Muscle of back (tissue), 11 donors: ENCODE results near the gene HK2. TPM values are rescaled to one million over a fixed set of nuclear protein-coding genes. Genes with fewer than 3 reads are reported as not detected.
"Not testable (repeated sequence)": the region's sequence is repeated elsewhere in the genome, so short reads cannot be mapped to it uniquely, and the experiment has no call there.

ENCODE experiments used
- DNase-seq, 3 donors: peaks; one replicate each; pipeline versions ENCODE4 v3.0.0 to v3.0.0-alpha.2; 2013
- polyA plus RNA-seq, 10 donors: library from polyadenylated mRNA; unstranded; fragments of 120-200 nt; gene quantifications; one replicate each; pipeline ENCODE4 v1.2.1, GENCODE V29; 2013; ENCODE audit not compliant: insufficient read length in 10 of 10

Gene HK2
- polyA plus RNA-seq, 10 donors = 5.9 to 9.0 (median 7.9) TPM

DNA sequence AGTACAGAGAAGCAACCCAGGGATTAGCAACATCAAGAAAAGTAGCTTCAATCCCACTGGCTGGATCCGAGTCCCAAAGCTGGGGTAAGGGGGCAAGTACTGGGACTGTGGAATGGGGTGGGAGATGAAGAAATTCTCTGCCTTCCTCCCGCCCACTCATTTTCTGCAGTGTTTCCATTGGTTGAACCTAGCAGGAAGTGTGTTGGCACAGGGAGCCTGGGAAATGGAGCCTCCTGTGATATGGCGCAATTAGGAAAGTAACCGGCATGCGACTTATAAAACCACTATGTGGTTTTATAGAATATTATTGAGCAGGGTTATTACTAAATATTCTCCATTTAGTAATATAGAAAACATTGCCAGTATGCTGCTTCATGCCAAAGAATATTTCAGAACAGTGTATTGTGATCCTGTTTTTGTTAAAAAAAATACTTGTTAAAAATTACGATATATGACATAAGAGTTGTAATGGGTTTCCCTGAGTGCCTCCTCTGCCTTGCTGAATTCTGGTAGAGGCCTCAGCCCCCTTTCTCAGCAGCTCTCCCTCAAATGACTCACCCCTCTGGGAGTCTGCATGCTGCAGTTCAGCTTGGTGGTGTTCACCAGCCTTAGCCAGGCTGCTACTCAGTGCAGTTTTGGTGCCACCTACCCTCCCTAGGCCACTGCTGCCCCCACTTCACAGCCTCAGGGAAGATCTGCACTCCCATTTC is 60.5 kb downstream of the HK2 start:
- peak in 1 of 3 donors; percentile 53 for DNase-seq

DNA sequence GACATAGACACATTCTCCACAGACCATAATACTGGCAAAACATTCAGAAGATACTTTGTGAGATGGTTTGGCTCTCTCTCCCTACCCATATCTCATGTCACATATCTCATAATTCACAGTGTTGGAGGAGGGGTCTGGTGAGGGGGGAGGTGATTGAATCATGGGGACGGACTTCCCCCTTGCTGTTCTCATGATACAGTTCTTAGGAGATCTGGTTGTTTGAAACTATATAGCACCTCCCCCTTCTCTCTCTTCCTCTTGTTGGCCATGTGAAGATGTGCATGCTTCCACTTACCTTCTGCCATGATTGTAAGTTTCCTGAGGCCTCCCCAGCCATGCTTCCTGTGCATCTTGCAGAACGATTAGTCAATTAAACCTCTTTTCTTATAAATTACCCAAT is 61.1 kb downstream of the HK2 start:
- no peak for DNase-seq

DNA sequence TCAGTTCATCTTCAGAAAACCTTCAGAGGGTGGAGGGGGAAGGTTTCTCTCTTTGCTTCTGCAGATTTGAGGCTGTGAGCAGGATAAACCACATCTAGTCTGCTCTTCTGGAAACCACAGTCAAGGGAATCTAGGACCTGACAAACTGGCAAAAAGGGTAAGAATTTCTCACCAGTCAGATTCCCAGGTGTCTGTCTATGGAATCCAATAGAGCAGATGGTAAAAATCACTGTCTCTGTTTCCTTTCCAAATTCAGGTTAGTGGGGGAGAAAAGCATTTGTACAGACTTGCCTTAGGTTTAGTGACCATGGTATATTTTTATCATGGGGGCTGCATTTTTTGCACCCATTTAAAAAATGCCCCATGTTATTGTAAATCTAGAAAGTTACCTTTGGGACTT is 62.3 kb downstream of the HK2 start:
- no peak for DNase-seq

DNA sequence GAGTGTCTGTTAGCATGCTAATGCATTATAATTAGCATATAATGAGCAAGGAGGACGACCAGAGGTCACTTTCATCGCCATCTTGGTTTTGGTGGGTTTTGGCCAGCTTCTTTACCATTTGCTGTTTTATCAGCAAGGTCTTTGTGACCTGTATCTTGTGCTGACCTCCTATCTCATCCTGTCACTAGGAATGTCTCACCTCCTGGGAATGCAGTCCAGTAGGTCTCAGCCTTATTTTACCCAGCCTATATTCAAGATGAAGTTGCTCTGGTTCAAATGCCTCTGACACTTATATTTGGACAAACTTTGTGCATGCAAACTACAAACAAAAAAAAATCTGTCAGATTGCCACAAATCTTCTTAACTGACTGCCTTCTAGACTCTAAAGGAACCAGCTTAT is 66.3 kb downstream of the HK2 start:
- not testable (repeated sequence) for DNase-seq

DNA sequence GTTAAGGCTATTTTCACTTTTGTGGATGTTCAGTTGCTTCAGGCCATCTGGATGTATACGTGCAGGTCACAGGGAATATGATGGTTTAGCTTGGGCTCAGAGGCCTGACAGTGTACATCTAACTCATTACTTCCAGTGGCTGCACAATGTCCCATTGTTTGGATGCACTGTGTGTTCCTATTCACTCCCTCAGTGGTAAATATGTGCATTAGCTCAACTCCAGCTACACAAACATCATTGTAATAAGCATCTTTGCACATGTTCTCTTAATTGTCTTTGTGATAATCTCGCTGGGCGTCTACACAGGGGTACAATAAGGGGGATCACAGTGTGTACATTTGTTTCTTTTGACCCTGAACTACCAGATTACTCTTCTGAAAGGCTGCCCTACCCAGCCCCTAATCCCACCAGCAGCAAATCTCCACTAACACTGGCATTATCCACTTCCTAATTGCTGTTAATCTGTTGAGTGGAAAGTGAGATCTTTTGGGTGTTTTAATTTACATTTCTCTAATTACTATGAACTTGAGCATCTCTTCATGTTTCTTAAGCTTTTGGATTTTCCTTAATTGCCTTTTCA is 68.4 kb downstream of the HK2 start:
- no peak for DNase-seq

DNA sequence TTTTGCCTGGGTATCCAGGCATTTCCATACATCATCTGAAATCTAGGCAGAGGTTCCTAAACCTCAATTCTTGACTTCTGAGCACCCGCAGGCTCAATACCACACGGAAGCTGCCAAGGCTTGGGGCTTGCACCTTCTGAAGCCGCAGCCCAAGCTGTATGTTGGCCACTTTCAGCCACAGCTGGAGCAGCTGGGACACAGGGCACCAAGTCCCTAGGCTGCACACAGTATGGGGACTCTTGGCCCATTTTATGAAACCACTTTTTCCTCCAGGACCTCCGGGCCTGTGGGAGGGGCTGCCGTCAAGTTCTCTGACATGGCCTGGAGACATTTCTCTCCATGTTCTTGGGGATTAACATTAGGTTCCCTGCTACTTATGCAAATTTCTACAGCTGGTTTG is 72.5 kb downstream of the HK2 start:
- DNase-seq = no peak

DNA sequence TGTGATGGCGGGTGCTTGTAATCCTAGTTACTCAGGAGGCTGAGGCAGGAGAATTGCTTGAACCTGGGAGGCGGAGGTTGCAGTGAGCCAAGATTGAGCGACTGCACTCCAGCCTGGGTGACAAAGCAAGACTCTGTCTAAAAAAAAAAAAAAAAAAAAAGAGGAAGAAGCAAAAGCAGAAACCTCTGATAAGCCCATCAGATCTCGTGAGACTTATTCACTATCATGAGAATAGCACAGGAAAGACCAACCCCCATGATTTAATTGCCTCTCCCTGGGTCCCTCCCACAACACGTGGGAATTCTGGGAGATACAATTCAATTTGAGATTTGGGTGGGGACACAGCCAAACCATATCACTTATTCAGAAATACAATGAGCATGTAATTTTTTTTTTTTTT is 73.6 kb downstream of the HK2 start:
- not testable (repeated sequence) for DNase-seq

DNA sequence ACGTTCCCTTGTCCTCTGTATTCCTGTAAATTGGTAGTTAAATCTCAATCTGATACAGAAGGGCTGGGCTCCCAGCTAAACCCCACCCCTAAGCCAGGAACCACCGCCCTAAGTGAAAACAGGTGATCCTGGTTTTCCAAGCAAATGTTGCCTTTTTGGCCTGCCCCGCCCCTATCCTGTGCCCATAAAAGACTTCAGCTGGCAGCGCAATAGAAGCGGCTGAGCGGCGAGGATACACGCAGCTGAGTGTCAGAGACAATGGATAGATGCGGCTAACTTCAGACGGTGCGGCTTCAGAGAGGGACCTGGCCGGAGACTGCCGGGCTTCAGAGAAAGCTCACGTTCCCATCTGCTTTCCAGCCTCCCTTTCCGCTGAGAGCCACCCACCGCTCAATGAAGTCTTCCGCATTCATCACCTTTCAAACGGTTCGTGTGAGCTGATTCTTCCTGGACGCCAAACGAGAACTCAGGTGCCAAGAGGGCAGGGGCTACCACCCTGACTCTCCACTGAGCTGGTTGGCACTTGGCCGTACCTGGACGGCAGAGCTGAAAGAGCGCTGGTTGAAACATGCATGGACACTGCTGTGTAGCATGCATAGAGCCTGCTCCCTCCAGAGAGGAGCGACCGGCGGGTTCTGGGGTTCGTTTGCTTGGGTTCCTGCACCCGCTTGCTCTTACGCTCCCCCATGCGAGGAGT is 75.0 kb downstream of the HK2 start:
- peak in 1 of 3 donors; percentile 20 for DNase-seq

DNA sequence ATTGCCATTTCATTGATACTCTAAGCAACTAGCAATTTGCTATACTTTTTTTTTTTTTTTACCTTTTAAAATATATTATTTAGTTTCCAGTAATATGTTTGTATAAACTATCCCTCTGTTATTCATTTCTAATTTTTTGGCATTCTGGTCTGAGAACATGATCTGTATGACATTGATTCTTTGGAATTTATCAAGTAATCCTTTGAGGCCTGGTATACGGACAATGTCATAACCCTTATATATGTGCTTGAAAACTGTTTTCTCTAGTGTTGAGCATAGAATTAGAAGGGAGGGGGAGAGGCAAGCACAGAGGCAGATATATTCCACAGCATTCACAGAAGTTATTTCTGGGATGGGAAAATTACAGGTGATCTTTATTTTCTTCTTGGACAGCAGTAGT is 76.3 kb downstream of the HK2 start:
- no peak for DNase-seq

DNA sequence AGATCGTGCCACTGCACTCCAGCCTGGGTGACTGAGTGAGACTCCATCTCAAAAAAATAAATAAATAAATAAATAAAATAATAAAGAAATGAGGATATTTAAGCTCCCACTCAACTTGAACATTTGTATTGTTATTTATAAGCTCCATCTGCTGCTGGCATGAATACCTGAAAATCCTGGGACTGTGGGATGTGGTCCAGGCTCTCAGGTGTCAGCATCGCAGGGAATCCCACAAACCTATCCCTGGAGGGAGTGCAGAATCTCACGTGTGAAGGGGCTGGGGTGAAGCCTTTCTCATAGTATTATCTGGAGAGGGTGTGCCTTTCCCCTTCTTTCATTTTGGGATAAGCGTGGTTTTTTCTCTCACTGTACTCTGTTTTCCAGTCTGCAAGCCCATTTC is 77.1 kb downstream of the HK2 start:
- no peak for DNase-seq

DNA sequence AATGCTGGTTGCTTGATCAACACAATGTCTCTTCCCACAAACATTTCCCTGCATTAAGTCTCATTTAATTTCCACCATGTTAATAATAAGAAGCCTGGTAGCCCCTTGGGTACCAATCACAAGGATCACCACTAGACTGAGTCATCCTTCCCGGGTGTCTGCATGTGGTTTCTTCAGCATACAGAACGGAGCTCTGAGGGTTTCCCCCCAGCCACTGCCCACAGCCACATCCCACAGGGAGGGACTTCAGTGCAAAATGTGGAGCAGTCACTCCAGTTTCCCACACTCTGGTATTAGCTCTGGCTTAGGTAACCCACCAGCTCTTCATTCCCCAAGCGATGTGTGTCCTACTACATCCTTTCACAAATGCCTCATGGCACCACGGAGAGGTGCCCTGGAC is 81.8 kb downstream of the HK2 start:
- DNase-seq = no peak

DNA sequence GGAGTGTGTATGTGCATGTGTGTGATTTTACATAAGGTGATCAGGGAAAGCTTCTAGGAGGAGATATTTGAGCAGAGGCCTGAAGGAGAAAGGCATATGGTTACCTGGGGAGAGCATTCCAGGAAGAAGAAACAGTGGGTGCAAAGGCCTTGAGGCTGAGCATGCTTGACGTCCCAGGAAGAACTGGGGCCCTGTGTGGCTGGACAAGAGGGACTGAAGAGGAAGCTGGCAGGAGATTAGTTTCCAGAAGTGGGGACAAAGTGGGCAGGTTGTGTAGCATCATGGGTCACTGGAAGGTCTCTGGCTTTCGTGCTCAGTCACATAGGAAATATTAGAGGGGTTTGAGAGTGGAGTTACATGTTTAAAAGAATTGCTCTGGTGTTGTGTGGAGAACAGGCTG is 82.5 kb downstream of the HK2 start:
- no peak for DNase-seq

DNA sequence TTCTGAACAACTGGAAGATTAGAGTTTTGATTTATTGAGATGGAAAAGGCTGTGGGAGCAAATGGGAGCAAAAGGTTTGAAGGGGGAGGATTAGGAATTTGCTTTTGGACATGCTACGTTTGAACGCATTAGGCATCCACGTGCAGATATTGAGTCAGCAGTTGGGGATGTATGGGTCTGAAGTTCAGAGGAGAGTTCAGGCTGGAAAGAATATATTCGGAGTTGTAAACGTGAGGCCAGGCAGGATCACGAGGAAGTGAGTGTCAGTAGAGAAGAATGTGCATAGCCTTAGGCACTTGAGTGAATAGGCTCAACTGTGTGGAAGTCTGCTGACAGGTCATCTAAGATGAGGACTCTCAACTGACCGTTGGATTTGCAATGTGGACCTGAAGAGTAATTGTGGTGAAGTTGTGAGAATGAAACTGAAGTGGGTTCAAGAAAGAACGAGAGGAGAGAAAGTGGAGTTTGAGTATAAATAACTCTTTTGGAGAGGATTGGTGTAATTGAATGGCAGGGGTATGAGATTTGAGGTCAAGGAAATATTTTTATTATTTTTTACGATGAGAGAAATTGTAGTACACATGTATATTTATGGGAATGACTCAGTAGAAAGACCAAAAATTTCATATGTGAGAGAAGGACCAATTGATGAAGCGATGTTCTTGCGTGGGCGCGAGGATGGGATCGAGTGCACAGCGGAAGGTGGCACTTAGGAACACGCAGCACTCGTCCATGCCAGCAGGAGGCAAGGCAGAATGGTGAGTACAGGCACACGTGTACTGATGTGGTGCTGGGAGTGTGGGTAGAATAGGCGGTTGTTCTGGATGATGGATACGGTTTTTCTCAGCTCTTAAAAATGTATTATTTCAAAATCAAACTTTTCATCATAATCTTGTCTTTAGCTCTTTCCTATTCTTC is 84.0 kb downstream of the HK2 start:
- DNase-seq = no peak

DNA sequence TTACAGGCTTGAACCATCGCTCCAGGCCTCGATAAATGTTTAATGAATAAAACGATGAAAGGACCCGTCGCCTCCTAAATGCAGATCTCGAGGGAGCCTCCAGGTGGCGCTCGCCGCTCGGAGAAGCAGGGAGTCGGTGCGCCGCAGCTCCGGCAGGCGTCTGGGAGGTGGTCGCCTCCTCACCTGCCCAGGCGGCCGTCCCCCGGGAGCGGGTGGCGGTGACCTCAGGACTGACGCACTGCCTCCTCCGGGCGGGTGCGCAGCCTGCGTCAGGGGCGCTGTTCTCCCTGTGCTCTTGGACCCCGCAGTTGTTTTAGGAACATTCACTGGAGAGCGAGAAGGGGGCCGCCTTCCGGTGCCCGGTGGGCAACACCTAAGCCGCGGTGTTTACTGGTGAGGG is 85.9 kb downstream of the HK2 start:
- peak; percentile 20 to 69 (median 53) for DNase-seq

DNA sequence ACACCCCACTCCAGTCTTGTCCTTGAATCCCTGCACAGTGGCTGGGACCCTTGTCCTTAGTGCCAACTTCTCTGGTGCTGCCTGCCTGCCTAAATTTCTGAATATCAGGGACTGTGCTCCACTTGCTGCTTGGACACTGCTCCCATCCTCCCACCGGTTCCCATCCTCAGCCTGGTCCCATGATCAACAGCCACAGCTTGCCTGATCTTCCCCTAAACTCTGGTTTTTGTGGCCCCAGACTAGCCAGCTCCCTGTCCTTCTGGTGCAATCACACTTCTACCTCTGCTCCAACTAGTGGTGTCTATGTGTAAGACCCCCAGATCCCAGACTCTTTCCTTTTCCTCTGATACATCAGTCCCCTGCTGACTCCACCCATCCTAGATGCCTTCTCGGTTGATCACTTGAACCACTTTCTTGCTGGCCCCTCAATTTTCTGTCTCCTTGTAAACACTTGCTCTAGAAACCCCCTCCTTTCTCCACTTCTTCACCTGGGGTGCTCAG is 87.4 kb downstream of the HK2 start:
- DNase-seq = no peak

DNA sequence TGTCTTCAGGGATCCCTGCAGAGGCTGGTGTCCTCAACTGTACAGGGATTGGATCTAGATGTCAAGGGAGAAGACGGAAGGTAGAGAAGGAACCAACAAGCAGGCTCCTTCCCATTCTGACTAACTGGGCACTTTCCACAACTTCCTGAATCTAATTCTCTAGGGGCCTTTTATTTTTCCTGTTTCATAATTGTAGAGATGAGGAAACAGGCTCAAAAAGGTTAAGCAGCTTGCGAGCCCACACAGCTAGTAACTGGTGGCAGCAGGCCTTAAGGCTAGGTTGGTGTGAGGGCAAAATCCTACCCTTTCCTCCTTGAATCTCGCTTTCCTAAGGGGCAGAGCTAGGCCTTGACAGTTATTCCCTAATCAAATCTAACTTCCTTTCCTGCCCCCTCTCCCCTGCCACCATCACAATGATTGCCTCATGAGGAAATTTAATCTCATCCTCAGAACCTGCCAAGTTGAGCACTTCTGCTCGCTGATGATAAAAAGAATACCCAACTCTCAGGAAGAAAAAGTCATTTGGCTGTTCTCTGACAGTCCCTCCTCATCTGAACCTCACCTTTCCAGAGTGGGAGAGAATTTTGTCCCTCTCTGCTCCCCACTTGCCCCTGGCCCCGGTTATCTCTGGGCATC is 88.8 kb downstream of the HK2 start:
- DNase-seq = no peak

DNA sequence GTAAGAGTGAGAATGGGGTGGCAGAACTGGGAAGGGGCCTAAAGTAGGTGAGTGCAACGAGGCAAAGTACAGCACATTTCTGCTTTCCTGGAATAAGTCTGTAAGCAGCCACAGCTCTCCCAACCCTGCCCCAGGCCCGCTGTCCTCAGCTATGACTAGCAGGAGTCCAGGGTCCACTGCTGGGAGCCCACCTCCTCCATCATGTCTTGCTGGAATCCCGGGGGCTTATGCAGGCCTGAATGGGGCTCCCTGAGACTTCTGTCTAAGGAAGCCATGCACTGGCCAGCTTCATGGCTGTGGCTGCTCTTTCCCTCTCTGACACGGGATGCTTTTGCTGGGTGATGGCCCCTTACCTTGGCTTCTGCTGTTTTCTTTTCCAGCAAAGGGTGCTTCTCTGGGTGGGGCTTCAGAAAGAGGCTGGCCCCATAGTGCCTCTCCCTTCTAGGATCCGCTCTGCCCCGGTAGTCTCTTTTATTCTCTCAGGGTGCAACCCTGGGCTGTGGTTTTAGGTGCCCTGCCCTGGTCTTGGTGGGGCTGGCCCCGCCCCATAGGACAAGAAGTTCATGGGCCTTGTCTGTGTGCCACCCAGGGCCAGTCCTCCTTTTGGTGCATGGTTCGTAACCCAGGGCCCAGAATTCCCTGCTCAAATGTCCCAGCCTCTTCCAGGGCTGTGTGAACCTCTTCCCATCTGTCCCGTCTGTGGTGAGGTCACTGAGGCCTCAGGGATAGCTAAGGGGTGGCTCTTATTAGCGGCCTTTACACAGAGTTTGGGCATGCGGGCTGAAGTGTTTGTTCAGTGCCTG is 90.7 kb downstream of the HK2 start:
- no peak for DNase-seq

DNA sequence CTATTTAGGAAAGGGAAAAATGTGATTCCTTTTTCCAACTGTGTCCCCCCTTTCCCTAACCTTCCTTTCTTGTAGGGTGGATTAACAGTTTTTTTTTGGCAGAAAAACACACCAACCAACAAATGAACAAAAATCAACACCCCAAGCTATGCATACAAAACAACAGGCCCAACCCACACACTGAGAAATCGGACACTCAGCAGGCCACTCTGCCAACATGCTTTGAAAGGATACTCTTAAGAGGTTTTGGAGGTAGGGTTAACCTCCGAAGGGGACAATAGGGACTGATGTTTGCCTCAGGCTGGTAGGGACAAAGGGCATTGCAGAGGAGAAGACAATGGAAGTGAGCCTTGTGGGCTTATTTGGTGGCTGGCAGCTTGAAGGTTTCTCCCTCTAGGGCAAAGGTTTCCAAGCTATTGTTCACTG is 91.4 kb downstream of the HK2 start:
- DNase-seq = no peak

DNA sequence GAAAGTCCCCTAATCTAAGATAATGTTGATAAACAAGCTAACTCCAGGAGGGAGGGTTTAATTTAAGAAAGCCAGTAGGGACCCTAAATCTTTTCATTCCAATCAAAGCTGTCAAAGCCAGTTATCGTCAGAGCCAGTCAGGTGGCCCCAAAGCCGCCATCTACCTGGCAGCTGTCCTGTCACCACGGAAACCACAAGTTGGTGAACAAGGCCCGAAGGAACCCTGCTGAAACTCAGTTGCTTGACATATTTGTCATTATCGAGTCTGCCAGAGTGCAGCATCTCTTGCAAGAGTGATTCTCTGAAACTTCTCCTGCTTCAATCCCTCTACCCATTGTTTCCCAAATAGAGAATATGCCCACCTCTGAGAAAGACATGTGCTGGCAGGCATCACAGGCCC is 93.7 kb downstream of the HK2 start:
- no peak for DNase-seq

DNA sequence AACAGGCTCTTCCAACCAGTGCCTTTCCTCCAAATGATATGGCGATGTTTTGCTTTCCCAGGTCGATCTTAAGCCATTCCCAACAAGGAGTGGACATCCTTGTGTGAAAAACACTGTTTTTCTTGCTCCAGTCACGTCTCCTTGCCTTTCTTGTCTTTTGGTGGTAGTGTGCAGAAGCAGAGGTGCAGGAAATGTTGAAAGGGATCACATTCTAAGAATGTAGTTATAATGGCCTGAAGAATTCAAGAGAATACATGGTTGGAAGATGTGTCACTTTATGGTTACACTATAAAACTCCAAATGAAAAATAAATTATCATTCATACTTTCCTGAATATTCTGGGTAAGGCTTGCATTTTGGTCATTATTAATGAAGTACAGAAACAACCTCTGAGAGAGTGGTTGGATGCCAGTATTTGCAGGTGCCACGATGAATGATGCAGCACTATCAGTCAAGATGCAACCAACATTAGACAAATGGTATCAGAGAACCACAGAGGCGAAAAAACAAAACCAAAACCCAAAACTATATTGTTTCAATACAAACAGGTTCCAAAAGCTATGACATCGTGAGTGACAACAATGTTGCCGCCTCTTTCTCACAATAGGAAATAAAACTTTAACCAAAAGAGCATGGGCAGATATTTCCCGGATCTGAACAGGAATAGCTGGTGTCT is 97.0 kb downstream of the HK2 start:
- DNase-seq = no peak
